B cell (primary cell): Measurements from ENCODE around the gene PDZD2.

Experiments
- CTCF ChIP-seq: fragments of 200-600 bp; IDR thresholded peaks from one replicate; pipeline ENCODE4 v1.8.0; 2022; ENCODE audit warnings: antibody characterized with exemption, mild to moderate bottlenecking
- EZH2 ChIP-seq: IDR thresholded peaks from 2 replicates; pipeline ENCODE4 v1.6.1; 2012; ENCODE audit warnings: borderline replicate concordance, low read depth, mild to moderate bottlenecking, moderate library complexity, low read length; ENCODE audit not compliant: insufficient read depth, poor library complexity, severe bottlenecking

- TF ChIP-seq CTCF = no peak
- TF ChIP-seq EZH2 = no peak
Observed at GRCh38 chr5:31995006-31995405, 356.1 kb downstream of the PDZD2 start.
